SK-N-SH treated with all-trans-retinoic acid at 6 μM for 48 hours (cell line): Measurements from ENCODE around the gene AP1G1.

Experiments used
- CSDC2 ChIP-seq: fragments of 250-450 bp; sonication (Bioruptor Pico); IDR thresholded peaks from 2 replicates; pipeline ENCODE4 v1.5.0; 2020; ENCODE audit warnings: mild to moderate bottlenecking, moderate library complexity
- GLIS3 ChIP-seq: fragments of 250-450 bp; sonication (Bioruptor Pico); IDR thresholded peaks from 2 replicates; pipeline ENCODE4 v1.5.0; 2020; ENCODE audit warnings: mild to moderate bottlenecking, moderate library complexity
- ISL1 ChIP-seq: fragments of 250-450 bp; sonication (Bioruptor Pico); IDR thresholded peaks from 2 replicates; pipeline ENCODE4 v2.1.2; 2022; ENCODE audit warnings: mild to moderate bottlenecking, moderate library complexity
- PATZ1 ChIP-seq: fragments of 250-450 bp; sonication (Bioruptor Pico); IDR thresholded peaks from 2 replicates; pipeline ENCODE4 v1.8.0; 2020; ENCODE audit warnings: mild to moderate bottlenecking, moderate library complexity, borderline replicate concordance
- TCF4 ChIP-seq: fragments of 250-450 bp; sonication (Bioruptor Pico); IDR thresholded peaks from 2 replicates; pipeline ENCODE4 v1.8.0; 2021; ENCODE audit warnings: mild to moderate bottlenecking, moderate library complexity, borderline replicate concordance
- ZC3H10 ChIP-seq: fragments of 250-450 bp; sonication (Bioruptor Pico); IDR thresholded peaks from 2 replicates; pipeline ENCODE4 v1.5.1; 2021; ENCODE audit warnings: mild to moderate bottlenecking, moderate library complexity
- ZFP3 ChIP-seq: fragments of 250-450 bp; sonication (Bioruptor Pico); IDR thresholded peaks from 2 replicates; pipeline ENCODE4 v1.5.0; 2020; ENCODE audit warnings: mild to moderate bottlenecking, moderate library complexity
- ZFP30 ChIP-seq: fragments of 450-650 bp; formaldehyde crosslinking; IDR thresholded peaks from 2 replicates; pipeline ENCODE4 v1.5.0; 2022; ENCODE audit warnings: mild to moderate bottlenecking, moderate library complexity
- ZNF565 ChIP-seq: fragments of 450-650 bp; formaldehyde crosslinking; conservative IDR thresholded peaks from 2 replicates; pipeline ENCODE4 v1.5.0; 2020; ENCODE audit warnings: low read depth, mild to moderate bottlenecking, moderate library complexity
- ZNF8 ChIP-seq: fragments of 450-650 bp; formaldehyde crosslinking; IDR thresholded peaks from 2 replicates; pipeline ENCODE4 v1.5.0; 2020; ENCODE audit warnings: mild to moderate bottlenecking, moderate library complexity
- TF ChIP-seq, protein P1 (sequence below): fragments of 250-450 bp; sonication (Bioruptor Pico); IDR thresholded peaks from 2 replicates; pipeline ENCODE4 v1.5.1; 2020; ENCODE audit warnings: low read depth, mild to moderate bottlenecking, moderate library complexity
- TF ChIP-seq, protein P2 (sequence below): fragments of 250-450 bp; sonication (Bioruptor Pico); IDR thresholded peaks from 2 replicates; pipeline ENCODE4 v1.5.1; 2021; ENCODE audit warnings: mild to moderate bottlenecking, moderate library complexity
- TF ChIP-seq, protein P3 (sequence below): fragments of 250-450 bp; sonication (Bioruptor Pico); IDR thresholded peaks from 2 replicates; pipeline ENCODE4 v1.8.0; 2021; ENCODE audit warnings: low read depth, mild to moderate bottlenecking, moderate library complexity, borderline replicate concordance

GRCh38 chr16:71854369-71854948, 45.8 kb upstream of the AP1G1 start:
- TF ChIP-seq ZFP3 (CRISPR knock-in tag) (no peak), PATZ1 (CRISPR knock-in tag) (no peak), ZNF565 (CRISPR knock-in tag) (no peak), GLIS3 (CRISPR knock-in tag) (no peak), CSDC2 (CRISPR knock-in tag) (no peak), ZFP30 (CRISPR knock-in tag) (no peak), ZNF8 (no peak), ISL1 (no peak), TCF4 (CRISPR knock-in tag) (no peak), ZC3H10 (CRISPR knock-in tag) (no peak)
- TF ChIP-seq, protein P1, sequence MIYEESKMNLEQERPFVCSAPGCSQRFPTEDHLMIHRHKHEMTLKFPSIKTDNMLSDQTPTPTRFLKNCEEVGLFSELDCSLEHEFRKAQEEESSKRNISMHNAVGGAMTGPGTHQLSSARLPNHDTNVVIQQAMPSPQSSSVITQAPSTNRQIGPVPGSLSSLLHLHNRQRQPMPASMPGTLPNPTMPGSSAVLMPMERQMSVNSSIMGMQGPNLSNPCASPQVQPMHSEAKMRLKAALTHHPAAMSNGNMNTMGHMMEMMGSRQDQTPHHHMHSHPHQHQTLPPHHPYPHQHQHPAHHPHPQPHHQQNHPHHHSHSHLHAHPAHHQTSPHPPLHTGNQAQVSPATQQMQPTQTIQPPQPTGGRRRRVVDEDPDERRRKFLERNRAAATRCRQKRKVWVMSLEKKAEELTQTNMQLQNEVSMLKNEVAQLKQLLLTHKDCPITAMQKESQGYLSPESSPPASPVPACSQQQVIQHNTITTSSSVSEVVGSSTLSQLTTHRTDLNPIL = no peak
- TF ChIP-seq, protein P2, sequence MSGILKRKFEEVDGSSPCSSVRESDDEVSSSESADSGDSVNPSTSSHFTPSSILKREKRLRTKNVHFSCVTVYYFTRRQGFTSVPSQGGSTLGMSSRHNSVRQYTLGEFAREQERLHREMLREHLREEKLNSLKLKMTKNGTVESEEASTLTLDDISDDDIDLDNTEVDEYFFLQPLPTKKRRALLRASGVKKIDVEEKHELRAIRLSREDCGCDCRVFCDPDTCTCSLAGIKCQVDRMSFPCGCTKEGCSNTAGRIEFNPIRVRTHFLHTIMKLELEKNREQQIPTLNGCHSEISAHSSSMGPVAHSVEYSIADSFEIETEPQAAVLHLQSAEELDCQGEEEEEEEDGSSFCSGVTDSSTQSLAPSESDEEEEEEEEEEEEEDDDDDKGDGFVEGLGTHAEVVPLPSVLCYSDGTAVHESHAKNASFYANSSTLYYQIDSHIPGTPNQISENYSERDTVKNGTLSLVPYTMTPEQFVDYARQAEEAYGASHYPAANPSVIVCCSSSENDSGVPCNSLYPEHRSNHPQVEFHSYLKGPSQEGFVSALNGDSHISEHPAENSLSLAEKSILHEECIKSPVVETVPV (CRISPR knock-in tag) = no peak
- TF ChIP-seq, protein P3, sequence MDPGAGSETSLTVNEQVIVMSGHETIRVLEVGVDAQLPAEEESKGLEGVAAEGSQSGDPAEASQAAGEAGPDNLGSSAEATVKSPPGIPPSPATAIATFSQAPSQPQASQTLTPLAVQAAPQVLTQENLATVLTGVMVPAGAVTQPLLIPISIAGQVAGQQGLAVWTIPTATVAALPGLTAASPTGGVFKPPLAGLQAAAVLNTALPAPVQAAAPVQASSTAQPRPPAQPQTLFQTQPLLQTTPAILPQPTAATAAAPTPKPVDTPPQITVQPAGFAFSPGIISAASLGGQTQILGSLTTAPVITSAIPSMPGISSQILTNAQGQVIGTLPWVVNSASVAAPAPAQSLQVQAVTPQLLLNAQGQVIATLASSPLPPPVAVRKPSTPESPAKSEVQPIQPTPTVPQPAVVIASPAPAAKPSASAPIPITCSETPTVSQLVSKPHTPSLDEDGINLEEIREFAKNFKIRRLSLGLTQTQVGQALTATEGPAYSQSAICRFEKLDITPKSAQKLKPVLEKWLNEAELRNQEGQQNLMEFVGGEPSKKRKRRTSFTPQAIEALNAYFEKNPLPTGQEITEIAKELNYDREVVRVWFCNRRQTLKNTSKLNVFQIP (CRISPR knock-in tag) = no peak
